NCI-H510A (cell line): ENCODE results near the gene AHI1.

Experiments
- DNase-seq: peaks from one replicate; lab custom pipeline; 2025; lab: John Stamatoyannopoulos, UW

Gene AHI1

DNA sequence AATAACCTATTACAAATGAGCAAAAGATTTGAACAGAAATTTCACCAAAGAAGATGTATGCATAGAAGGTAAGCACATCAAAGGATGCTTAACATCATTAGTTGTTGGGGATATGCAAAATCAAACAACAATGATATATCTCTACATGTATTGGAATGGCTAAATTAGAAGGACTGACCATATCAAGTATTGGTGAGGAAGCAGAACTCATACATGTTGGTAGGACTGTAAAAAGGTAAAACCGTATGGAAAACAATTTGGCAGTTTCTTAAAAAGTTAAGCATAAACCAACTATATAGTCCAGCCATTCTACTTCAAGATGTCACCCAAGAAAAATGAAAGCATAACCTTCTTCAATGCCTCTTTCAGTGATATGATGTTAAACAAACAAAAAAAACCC lies 202.5 kb downstream of the AHI1 start:
- no peak for DNase-seq

DNA sequence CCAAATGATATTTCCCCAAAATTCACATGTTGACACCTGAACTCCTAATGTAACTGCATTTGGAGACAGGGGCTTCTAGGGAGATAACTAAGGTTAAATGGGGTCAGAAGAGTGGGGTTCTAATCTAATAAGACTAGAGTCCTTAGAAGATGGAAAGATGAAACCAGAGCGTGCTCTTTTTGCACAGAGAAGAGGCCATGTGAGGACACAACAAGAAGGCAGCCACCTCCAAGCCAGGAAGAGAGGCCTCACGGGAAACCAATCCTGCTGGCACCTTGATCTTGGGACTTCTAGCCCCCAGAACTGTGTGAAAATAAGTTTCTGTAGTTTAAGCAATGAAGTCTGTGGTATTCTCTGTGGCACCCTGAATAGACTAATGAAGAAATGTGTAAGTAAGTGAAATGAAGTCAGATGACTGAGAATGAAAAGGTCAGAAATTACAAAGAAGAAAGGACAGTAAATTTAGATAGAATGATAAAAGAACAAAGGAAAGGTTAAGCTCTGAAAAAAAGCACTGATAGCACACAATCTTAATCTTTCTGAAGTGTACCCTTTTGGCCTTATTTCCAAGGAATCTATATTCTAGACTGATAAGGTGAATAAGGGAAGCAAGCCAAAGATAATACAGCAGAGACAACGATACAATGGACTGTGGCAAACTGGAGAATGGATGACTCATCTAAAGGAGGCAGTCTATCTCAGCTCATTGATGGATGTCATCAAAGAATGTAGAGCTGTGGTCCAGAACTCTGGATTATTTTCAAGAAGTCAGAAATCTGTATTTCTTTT lies 206.1 kb downstream of the AHI1 start:
- DNase-seq: no peak

DNA sequence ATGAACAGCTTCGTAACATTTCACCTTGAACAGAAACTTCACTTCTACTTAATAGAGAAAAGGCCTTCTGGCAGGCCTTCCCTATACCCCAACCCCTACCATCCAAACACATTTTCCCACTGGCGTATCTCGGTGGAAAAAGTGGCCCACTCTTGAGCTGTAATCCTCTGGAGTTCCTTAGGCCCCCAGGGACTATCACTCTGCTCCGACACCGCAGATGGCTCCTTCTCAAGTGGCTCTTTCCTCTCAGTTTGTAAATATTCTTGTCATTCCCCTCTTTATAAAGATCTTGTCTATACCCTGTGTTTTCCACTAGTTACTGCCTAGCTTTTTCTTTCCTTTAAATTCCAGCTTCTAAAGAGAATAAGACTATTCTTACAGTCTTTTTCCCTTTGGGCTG lies 207.7 kb downstream of the AHI1 start:
- DNase-seq: no peak

DNA sequence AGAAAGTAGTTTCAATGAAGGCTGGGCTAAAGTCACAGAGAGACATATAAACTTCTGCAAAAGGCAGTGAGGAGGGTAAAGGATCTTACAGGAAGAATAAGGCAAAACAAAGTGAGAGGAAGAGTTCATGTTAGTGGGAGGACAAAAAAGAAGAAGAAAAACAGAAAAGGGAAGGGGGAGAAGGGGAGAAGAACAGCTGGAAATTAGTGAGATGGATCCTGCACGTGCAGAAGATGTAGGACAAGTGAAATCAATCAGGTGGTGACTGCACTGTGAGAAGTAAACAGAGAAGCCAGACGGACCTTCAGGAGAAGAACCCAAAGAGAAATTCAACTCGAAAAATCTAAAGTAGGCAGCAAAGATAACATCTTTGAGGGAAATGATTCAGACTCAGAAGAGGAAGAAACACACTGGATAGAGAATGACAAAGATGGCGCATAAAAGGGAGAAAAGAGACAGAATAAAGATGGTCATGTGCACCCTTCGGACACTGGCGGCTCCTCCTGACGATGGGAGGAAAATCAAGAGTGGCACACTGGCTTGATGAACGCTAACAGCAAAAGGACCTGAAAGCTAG lies 210.5 kb downstream of the AHI1 start:
- no peak for DNase-seq

DNA sequence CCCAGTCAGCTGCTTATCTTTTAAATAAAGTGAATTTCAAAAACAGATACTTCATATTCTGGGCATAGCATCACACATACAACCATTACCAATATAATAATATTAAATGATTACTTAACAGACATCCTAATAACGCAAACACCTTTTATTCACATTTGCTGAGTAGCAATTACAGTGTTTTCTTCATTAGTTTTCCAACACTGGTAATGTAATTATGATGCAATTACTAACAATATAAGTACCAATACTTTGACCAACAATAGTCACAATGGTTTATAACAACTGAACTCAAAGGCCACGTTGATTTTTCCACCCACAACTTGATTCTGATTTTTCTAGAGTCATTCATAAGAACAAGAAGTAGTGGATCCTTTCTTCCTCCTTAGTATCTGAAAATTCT lies 212.4 kb downstream of the AHI1 start:
- DNase-seq: no peak

DNA sequence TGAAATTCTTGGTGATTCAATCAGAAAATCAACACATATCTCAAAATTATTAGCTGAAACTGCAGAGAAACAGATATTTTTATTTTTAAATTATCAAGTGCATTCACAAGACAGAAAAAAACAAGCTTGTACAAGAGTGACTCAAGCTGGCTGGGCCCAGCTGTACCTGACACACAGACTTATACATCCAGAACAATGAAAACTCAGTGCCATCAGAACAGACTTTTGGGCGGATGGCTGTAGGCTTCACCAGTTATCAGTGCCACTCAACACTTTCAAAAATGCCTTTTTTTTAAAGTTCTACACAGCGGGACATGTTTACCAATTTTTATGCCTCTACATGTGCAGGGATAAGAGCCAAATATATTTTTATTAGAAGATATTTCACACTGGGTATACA lies 213.6 kb downstream of the AHI1 start:
- no peak for DNase-seq

DNA sequence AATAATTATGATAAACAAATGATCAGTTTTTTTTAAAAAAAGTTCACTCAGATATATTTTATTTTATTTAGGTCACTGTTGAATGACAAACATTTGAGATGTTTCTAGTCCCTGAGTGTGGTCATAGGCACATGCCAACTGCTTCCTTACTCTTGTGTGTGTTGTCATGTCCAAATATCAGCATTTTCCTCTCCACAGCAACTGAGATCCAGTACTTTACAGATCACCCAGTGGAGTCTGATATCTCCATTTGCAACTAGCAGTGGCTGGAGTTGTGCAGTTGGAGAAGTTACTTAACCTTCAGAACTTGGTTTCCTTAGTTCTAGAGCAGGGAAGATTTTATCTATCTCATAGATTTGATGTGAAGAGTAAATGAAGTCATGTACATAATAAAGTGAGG lies 215.1 kb downstream of the AHI1 start:
- DNase-seq: no peak

DNA sequence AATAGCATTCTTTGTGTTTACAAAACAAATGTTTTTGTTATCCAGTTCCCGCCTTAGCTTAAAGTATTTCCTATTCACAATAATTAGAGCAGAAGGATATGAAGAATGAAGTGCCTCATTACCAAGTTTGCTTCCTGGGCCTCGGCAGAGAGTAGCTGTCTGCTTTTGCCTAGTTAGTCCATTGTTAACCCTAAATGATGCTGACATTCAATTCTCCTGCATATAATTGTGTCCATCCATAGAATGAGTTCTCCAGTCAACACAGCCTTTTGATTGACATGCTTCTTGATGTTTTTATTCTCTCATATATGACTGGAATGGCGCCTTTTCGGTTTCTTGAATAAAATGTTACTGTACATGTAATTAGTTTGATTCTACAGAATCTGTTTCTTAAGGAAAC lies 215.6 kb downstream of the AHI1 start:
- DNase-seq: no peak

DNA sequence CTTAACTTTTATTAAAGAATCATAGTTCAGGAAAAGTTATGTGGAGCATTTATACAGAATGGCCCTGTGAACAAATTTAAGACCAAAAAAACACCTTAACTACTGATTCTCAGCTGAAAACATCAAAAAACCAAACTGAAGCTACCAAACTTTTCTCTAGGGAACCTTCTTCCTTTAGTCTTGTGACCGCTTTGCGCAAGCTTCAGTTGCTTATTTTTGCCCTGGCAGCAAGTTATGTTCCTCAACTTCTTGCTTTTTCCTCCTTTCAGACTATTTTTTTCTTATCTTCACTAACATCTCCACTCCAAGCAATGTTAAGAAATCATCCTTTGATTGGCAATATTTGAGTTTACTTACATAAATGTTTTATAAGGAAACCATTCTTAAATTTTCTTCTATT lies 216.3 kb downstream of the AHI1 start:
- no peak for DNase-seq

DNA sequence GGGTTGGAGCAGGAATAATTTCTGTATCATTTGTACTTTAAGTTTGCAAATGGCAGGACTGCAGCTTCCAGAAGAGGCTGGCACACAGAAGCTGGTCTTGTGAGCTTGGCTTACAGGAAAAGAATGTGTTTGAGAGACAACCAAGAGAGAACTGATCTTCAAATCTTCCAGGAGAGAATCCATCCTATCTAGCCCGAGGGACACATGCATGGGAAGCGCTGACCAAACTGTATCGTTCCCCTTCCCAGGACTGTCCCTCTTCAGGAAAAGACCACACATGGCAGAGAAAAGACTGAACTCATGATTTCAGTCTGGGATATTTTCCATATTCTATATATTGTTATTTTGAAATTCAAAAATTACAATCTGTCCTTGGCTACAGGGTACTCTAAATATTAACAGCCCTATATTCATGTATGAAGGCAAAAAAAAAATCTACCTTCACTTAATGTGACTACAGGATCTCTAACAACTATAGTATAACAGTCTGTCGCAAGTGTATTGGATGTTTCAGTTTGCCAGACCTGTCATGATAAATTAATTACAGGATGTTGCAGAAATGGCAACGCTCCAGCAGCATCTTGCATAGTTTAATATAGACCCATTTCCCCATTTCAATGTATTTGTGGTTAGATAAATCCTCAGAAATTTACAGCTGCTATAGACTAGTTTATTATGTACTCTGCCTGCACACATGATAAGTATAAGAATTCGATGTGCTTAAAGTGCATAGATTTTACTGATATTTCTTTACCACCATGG lies 217.0 kb downstream of the AHI1 start:
- DNase-seq: no peak

DNA sequence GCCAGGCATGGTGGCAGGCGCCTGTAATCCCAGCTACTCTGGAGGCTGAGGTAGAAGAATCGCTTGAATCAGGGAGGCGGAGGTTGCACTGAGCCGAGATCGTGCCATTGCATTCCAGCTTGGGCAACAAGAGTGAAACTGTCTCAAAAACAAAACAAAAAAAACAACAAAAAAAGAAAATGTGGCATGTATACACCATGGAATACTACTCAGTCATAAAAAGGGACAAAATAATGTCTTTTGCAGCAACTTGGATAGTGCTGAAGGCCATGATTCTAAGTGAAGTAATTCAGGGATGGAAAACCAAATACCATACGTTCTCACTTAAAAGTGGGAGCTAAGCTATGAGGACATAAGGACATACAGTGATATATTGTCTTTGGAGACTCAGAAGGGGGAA lies 220.1 kb downstream of the AHI1 start:
- DNase-seq: no peak

DNA sequence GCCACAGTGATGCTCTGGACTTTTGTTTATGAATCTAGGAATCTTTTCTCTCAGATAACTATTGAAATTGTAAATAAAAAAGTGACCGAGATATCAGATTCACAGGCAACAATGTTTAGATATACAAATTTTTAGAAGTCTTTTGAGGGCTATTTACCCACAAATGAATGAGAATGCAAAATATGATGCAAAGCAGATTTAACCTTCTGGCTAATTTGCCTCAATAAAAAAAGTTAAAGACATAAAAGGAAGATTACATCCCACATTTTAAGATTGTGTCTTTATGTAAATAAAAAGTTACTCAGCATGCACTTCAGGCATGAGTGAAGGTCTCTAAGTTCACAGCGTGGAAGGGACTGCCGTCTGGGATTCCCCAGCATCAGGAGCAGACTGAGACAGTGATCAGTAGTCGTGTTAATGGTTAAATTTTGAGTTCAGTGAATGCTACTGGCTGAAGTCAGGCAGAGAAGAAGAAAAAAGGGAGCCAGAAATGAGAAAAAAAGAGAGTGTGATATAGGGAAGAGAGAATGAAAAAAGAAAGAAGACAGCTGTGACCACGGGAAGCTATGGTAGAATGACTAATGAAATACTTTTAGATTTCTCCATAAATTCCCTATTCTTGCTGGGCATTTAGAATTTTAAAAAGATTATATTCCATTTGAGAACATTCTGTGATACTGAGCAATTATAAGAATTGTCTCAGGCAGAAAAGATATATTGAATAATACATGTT lies 222.8 kb downstream of the AHI1 start:
- no peak for DNase-seq

DNA sequence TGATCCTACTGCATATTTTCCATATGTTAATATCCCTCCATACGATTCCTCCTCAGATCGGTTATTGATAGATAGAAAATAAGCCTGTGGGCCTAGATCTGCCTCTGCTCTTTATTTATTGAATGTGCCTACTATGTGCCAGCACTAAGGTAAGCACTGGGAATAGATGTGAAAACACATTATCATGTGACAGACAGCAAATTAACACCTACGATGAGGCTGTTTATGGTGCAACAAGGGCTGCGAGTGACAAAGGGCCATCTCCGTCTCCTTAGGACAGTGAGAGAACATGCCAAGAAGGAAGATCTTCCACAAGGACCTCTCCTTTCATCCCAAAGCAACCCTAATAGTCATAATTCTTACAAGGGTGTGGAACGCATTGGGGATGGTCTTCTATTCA lies 225.9 kb downstream of the AHI1 start:
- DNase-seq: no peak

DNA sequence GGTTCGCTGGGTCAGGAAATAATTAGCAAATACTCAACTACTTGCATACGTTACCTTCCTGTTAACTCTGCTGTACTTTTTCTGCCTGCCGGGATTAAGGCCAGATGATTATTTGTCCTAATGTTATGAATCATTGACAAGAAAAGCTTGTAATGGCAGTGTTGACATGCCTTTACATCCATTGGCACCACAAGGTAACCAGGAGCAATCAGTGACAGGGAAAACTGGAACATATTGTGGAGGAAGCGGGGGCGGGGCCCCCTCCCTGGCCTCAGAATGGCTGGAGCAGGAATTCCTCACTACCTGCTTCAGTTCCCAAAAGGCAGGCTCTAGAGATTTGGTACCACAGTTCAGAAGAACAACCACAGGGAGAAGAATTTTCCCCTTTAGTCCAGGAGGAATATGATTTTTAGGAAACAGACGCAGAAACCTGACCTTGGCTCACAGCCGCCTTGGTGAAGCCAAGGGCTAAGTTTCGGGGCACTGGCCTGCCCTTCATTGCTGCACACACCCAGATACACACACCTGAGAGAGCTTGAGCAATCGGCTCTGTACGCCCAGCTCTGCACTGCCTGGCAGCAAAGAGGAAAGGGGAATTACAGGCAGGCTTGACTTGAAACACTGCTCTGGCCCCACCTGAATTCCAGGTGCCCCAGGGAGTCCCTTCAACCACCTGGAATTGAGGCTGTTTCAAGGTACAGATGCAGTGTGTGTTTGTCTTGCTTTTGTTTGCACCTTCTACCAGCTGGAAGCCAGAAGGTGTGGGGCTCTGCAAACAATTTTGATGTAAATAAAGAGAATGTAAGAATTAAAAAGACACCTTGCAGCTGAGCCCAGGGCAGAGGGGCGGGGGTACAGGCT lies 226.6 kb downstream of the AHI1 start:
- DNase-seq: peak; percentile 28

DNA sequence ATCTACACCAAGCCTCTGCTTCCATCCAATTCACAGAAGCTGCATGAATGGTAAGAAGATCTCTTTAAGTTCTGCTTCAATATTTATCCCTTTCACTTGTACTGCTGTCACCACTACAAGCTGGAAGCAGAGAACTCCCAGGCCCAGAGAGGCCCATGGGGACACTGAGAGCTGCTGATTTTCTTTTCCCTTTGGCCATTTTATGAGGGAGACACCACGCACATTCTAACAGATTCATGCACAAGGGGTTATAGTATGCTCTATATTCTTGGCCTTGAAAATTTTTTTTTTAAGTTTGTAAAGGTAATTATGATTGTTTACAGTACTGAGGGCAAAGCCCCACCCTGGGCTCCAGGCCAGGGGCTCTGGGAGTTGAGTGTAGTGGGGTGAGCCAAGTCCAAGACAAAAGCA lies 228.1 kb downstream of the AHI1 start:
- DNase-seq: no peak

DNA sequence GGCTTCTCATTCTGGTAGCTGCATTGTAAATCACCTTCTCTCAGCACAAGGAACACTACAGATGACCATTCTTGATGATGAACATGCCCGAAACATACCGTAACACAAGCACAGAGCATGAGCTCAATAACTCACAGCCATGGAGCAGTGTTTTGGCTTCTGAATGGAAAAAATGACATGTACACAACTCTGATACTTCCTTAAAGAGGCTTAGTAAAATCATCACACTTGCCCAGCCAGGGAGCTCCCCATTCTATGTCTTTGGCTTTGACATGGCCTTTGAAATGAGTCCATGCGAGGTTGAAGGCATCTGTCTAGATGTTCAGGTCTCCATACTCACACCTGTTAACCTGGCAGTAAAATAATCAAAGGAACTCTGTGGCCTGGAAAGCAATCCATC lies 228.8 kb downstream of the AHI1 start:
- no peak for DNase-seq

DNA sequence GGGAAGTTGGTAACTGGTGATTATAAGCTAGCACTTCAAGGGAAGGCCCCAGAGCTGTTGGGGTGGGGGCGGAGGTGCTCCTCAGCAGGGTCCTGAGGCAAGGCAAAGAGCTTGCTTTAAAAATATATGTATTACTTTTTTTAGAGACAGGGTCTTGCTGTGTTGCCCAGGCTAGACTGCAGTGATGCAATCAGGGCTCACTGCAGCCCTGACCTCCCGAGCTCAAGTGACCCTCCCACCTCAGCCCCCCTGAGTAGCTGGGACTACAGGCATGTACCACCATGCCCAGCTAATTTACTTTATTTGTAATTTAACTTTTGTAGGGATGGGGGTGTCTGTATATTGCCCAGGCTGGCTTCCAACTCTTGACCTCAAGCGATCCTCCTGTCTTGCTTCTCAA lies 229.3 kb downstream of the AHI1 start:
- DNase-seq: no peak

DNA sequence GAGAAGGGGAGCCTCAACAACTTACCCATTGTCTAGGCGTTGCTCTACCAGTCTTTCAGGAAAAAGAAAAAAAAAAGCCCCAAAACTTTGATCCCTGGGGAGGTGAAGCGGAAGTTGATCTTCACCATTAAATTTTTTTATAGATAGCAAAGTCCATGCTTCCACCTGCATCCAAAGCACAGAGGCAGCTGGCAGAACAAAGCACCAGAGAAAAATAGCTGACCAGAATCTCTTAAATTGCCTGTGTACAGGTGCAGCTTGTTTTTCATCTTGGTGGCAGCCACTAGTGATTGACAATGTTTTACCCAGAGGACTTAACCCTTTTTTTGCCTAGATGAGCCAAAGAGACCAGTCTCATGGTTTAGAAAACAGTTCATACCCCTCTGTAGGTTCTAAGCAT lies 230.5 kb downstream of the AHI1 start:
- DNase-seq: no peak

DNA sequence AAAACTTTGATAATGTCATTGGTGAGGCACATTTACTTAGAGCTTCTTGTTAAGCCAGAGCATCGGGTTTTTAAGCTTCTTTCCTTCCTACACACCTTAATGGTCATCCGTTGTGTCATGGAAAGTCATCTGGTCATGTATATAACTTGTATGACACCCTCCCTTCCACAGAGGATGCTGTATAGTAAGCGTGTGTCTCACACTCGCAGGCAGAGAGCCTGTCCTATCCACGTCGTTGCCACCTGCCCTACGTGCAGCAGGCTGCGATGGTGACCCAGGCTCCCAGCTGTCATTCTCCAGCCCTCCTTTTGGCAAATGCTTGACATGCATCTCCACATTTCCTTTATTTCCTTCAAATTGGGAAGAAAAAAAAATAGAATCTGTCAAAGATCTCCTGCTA lies 230.9 kb downstream of the AHI1 start:
- DNase-seq: no peak

DNA sequence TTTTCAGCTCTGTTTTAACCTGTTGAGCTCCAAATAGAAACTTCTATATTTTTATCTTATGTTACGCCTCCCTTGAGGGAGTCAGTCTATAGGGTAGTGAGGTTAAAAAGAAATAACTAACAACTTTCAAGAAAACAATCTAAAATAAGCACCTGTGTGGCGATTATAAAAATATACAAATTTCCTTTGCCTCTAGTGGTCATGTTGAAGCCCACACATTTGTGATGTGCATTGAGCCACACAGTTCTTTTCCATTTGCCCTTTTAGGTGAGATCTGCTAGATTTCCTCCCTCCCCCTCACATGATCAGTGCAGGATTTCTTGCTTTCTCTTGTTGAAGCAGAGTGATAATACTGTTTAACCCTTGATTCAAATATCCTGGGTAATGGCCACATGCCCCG lies 232.3 kb downstream of the AHI1 start:
- DNase-seq: no peak

DNA sequence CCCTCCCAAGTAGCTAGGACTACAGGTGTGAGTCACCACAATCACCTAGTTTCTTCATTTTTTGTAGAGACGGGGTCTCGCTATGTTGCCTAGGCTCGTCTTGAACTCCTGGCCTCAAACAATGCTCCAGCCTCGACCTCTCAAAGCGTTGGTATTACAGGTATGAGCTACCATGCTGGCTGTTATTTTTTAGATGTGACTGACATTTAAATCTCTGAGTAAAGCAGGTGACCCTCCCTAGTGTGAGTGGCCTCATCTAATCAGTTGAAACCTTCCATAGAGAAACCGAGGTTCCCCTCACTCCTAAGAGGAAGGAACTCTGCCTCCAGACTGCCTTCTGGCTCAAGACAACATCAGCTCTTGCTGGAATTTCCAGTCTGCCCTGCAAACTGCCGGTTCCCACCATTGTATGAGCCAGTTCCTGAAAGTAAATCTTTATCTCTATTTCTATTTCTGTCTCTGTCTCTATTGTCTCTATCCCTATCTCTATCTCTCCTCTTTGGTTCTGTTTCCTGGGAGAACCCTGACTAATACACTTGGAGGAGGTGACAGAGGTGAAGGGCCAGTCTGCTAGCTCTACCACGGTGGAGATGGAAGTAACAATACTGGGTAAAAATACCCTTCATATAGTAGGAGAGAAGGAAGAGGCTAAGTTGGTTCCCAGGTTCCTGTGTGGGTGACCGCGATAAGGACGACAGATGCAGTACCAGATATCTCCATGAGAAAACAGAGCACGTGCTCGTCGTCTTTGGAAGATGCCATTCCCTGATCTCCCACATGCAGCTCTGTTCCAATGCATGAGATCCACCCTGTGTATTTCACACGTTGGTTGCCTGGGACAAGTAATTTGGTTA lies 235.4 kb downstream of the AHI1 start:
- DNase-seq: no peak
